PFSK-1 (cell line): Measurements from ENCODE around the gene HCRT.

Experiments
- POLR2AphosphoS5 ChIP-seq: IDR thresholded peaks from 2 replicates; pipeline ENCODE4 v1.6.1; 2012; ENCODE audit warnings: low read depth, mild to moderate bottlenecking, control low read depth, low read length, moderate library complexity
- REST ChIP-seq, 2 experiments: IDR thresholded peaks; 2 replicates each; pipeline versions ENCODE4 v1.6.1 to v1.8.0; 2011 to 2012; ENCODE audit warnings: low read depth in 2 of 2, low read length in 2 of 2, control low read depth in 1 of 2, inconsistent platforms in 1 of 2, mild to moderate bottlenecking in 1 of 2, moderate library complexity in 1 of 2; ENCODE audit not compliant: insufficient read depth in 1 of 2
- SIN3A ChIP-seq: IDR thresholded peaks from 2 replicates; pipeline ENCODE4 v1.6.1; 2012; ENCODE audit warnings: mild to moderate bottlenecking, low read length, moderate library complexity, borderline replicate concordance; ENCODE audit not compliant: insufficient read depth
- TAF1 ChIP-seq: IDR thresholded peaks from 2 replicates; pipeline ENCODE4 v1.6.1; 2012; ENCODE audit warnings: low read length, control low read depth, borderline replicate concordance; ENCODE audit not compliant: insufficient read depth

GRCh38 chr17:42181851-42182207, 3.4 kb downstream of the HCRT start:
- TF ChIP-seq POLR2AphosphoS5 (no peak), REST (IDR thresholded peaks at IDR 0.05; ENCODE audit: insufficient read depth in 1 of 2, low read depth in 2 of 2, low read length in 2 of 2) (no peak), SIN3A (no peak), TAF1 (no peak)
